ENCODE results near the gene SLC27A5. TPM values are rescaled to one million over a fixed set of nuclear protein-coding genes. Genes with fewer than 3 reads are reported as not detected.

The SLC27A5 gene
- total and polyA plus RNA-seq, 8 donors = 0.87 to 18.4 (median 3.3) TPM; not detected in 1

- Histone ChIP-seq H3K36me3 (peaks cover 16 to 26% (median 23%) of the 10 kb centered on the region in 4 donors), H3K9me3 (no peaks in the 10 kb centered on the region), H3K4me3 (peak overlapping the region in 2 of 4 donors; percentile 87 to 94), H3K27me3 (no peaks in the 10 kb centered on the region), H3K27ac (peak overlapping the region in 3 of 5 donors; percentile 97 to 100 (median 98)), H3K4me1 (peaks cover 35 to 73% (median 70%) of the 10 kb centered on the region in 4 donors)
- peak in 1 of 2 donors; percentile 13 for DNase-seq
- 88 to 94% (median 93%) methylated on average over 53 to 65 of the region's 65 CpGs for WGBS, 5 donors
- intact Hi-C loops (cut with DNase I; ENCODE audit: low total_unique reads) = no loop called here
- no peak for TF ChIP-seq POLR2A (IDR thresholded peaks at IDR 0.05)
- TF ChIP-seq CTCF (IDR thresholded peaks at IDR 0.05) = no peak
- TF ChIP-seq EP300 (IDR thresholded peaks at IDR 0.05) = no peak
Measured at GRCh38 chr19:58516964-58517833, 5.4 kb upstream of the SLC27A5 start.

- Histone ChIP-seq H3K36me3 (peaks cover 16 to 26% (median 23%) of the 10 kb centered on the region in 4 donors), H3K27me3 (no peaks in the 10 kb centered on the region), H3K4me1 (peaks cover 35 to 78% (median 70%) of the 10 kb centered on the region in 4 donors), H3K27ac (no peak overlapping the region), H3K4me3 (peak overlapping the region in 1 of 4 donors; percentile 6), H3K9me3 (no peaks in the 10 kb centered on the region)
- no peak for DNase-seq
- intact Hi-C loops (cut with DNase I; ENCODE audit: low total_unique reads) = no loop called here
- no peak for TF ChIP-seq POLR2A (IDR thresholded peaks at IDR 0.05)
- TF ChIP-seq CTCF (IDR thresholded peaks at IDR 0.05) = no peak
- TF ChIP-seq EP300 (IDR thresholded peaks at IDR 0.05) = no peak
- no peak for TF ChIP-seq POLR2AphosphoS5 (IDR thresholded peaks at IDR 0.05)
- WGBS, 5 donors = 86 to 94% (median 91%) methylated on average over 23 to 25 of the region's 25 CpGs
Measured at GRCh38 chr19:58516246-58516836, 4.5 kb upstream of the SLC27A5 start.

- H3K36me3 ChIP-seq = peaks cover 16 to 26% (median 23%) of the 10 kb centered on the region in 4 donors
Measured at GRCh38 chr19:58515259-58515658, 3.5 kb upstream of the SLC27A5 start.

More at GRCh38 chr19:58515259-58515658, 3.5 kb upstream of the SLC27A5 start:
- DNase-seq = no peak
- Histone ChIP-seq H3K27ac (no peak overlapping the region), H3K9me3 (no peaks in the 10 kb centered on the region), H3K27me3 (no peaks in the 10 kb centered on the region), H3K4me1 (peaks cover 30 to 73% (median 65%) of the 10 kb centered on the region in 4 donors), H3K4me3 (no peak overlapping the region)
- 87 to 97% (median 91%) methylated on average over 2 of the region's 2 CpGs for WGBS, 5 donors
- intact Hi-C loops (cut with DNase I; ENCODE audit: low total_unique reads) = no loop called here
- TF ChIP-seq EP300 (IDR thresholded peaks at IDR 0.05) (no peak), CTCF (IDR thresholded peaks at IDR 0.05) (no peak)
